ENCODE data around the gene CNIH2.

GRCh38 chr11:66282468-66283455 lies 4.8 kb downstream of the CNIH2 start:
- TF ChIP-seq, protein P1, sequence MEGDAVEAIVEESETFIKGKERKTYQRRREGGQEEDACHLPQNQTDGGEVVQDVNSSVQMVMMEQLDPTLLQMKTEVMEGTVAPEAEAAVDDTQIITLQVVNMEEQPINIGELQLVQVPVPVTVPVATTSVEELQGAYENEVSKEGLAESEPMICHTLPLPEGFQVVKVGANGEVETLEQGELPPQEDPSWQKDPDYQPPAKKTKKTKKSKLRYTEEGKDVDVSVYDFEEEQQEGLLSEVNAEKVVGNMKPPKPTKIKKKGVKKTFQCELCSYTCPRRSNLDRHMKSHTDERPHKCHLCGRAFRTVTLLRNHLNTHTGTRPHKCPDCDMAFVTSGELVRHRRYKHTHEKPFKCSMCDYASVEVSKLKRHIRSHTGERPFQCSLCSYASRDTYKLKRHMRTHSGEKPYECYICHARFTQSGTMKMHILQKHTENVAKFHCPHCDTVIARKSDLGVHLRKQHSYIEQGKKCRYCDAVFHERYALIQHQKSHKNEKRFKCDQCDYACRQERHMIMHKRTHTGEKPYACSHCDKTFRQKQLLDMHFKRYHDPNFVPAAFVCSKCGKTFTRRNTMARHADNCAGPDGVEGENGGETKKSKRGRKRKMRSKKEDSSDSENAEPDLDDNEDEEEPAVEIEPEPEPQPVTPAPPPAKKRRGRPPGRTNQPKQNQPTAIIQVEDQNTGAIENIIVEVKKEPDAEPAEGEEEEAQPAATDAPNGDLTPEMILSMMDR (IDR thresholded peaks at IDR 0.05) = peak; percentile 87 to 99 (median 96)
- TF ChIP-seq POLR2A (IDR thresholded peaks at IDR 0.05) = no peak

Data from thyroid gland (tissue), 4 donors.